Breast epithelium (tissue), 4 donors: ENCODE measurements around the gene SIL1. TPM values are rescaled to one million over a fixed set of nuclear protein-coding genes. Genes with fewer than 3 reads are reported as not detected.

Source experiments
- DNase-seq, 2 donors: peaks; one replicate each; pipeline ENCODE4 v3.0.0-alpha.2; 2019; ENCODE audit warnings: low spot score in 2 of 2
- H3K27ac ChIP-seq, 2 donors: fragments of 200-600 bp; sonication (generic) in 1 of 2; one replicate each; pipeline ENCODE4 v1.5.1; 2016 to 2019; ENCODE audit warnings: mild to moderate bottlenecking in 1 of 2
- H3K27me3 ChIP-seq, 2 donors: fragments of 200-600 bp; sonication (generic) in 1 of 2; one replicate each; pipeline versions ENCODE4 v1.5.1 to v1.6.0; 2017 to 2019; ENCODE audit warnings: control low read depth in 1 of 2, mild to moderate bottlenecking in 1 of 2
- H3K36me3 ChIP-seq: fragments of 200-600 bp; one replicate; pipeline ENCODE4 v1.5.1; 2019
- H3K4me1 ChIP-seq, 2 donors: fragments of 200-600 bp; sonication (generic); one replicate each; pipeline ENCODE4 v1.5.1; 2016 to 2019; ENCODE audit warnings: control low read depth in 1 of 2
- H3K4me3 ChIP-seq, 3 donors: fragments of 200-600 bp; sonication (generic); 1 replicate in 2 of 3; 2 replicates in 1 of 3; pipeline ENCODE4 v1.5.1; 2016 to 2019; ENCODE audit warnings: mild to moderate bottlenecking in 3 of 3, moderate library complexity in 2 of 3
- H3K9me3 ChIP-seq, 2 donors: fragments of 200-600 bp; sonication (generic) in 1 of 2; one replicate each; pipeline ENCODE4 v1.5.1; 2016 to 2019; ENCODE audit warnings: control low read depth in 1 of 2
- POLR2A ChIP-seq: fragments of 450-650 bp; IDR thresholded peaks from one replicate; pipeline ENCODE4 v1.6.1; 2016; ENCODE audit warnings: antibody characterized with exemption, mild to moderate bottlenecking, moderate library complexity
- POLR2AphosphoS5 ChIP-seq, 3 donors: sonication (generic); formaldehyde crosslinking; IDR thresholded peaks; one replicate each; pipeline ENCODE4 v1.6.1; 2017; ENCODE audit warnings: antibody characterized with exemption in 3 of 3
- intact Hi-C: fragments of 100-400 bp; cut with DNase I; formaldehyde crosslinking; loops from one replicate; pipeline ENCODE4 v1.15.1; 2023; ENCODE audit warnings: low total_unique reads
- total RNA-seq, 3 donors: library from RNA; depleted of rRNA; stranded (reverse); fragments of >200 nt; gene quantifications; one replicate each; pipeline ENCODE4 v1.1.0, GENCODE V29; 2016
- TF ChIP-seq, protein P1 (sequence below), 3 donors: fragments of 450-650 bp; IDR thresholded peaks; one replicate each; pipeline ENCODE4 v1.5.1; 2016 to 2017; ENCODE audit warnings: antibody characterized with exemption in 3 of 3, mild to moderate bottlenecking in 3 of 3, moderate library complexity in 3 of 3

SIL1 gene
- total RNA-seq, 3 donors from 2014 or later = 29.9 to 63.9 (median 48.2) TPM

DNA sequence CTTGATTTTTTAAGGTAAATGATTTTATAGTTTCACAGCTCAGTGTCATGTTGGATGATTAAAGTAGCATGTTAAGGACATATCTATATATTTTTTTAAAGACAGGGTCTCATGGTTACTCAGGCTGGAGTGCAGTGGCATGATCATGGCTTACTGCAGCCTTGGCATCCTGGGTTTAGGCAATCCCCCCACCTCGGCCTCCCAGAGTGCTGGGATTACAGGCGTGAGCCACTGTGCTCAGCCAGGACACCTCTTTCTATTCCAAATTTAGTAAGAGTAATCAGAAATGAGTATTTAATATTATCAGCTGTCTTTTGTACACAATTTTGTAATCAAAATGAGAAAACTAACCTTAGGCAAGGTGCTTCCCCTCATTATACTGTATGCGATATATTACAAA lies 284.4 kb downstream of the SIL1 start:
- no peaks in the 10 kb centered on the region for H3K9me3 ChIP-seq
- no peak overlapping the region for H3K4me3 ChIP-seq
- no peaks in the 10 kb centered on the region for H3K36me3 ChIP-seq
- intact Hi-C loops = no loop called here
- H3K27me3 ChIP-seq = no peaks in the 10 kb centered on the region
- no peaks in the 10 kb centered on the region for H3K4me1 ChIP-seq
- no peak for DNase-seq
- no peak overlapping the region for H3K27ac ChIP-seq
- TF ChIP-seq, protein P1, sequence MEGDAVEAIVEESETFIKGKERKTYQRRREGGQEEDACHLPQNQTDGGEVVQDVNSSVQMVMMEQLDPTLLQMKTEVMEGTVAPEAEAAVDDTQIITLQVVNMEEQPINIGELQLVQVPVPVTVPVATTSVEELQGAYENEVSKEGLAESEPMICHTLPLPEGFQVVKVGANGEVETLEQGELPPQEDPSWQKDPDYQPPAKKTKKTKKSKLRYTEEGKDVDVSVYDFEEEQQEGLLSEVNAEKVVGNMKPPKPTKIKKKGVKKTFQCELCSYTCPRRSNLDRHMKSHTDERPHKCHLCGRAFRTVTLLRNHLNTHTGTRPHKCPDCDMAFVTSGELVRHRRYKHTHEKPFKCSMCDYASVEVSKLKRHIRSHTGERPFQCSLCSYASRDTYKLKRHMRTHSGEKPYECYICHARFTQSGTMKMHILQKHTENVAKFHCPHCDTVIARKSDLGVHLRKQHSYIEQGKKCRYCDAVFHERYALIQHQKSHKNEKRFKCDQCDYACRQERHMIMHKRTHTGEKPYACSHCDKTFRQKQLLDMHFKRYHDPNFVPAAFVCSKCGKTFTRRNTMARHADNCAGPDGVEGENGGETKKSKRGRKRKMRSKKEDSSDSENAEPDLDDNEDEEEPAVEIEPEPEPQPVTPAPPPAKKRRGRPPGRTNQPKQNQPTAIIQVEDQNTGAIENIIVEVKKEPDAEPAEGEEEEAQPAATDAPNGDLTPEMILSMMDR (IDR thresholded peaks at IDR 0.05) = no peak
- no peak for TF ChIP-seq POLR2A
- no peak for TF ChIP-seq POLR2AphosphoS5 (IDR thresholded peaks at IDR 0.05)

DNA sequence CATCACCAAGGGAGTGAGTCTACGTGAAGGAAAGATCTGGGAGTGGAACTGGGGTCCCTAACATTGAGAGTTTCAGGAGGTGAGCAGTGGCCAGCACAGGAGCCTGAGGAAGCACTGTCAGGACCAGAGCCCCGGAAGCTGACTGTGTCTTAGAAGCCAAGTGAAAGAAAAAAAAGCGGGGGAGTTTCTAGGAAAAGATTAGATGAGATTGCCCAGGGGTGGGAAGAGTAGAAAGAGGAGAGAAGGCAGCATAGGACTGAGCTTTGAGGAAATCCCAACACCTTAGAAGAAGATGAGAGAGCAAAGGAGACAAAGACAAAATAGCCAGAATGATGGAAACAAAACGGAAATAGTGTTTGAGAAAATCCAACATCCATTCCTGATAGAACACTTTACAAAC lies 286.1 kb downstream of the SIL1 start:
- no peak for DNase-seq
- intact Hi-C loops = no loop called here
- Histone ChIP-seq H3K36me3 (no peaks in the 10 kb centered on the region), H3K27ac (no peak overlapping the region), H3K27me3 (no peaks in the 10 kb centered on the region), H3K9me3 (no peaks in the 10 kb centered on the region), H3K4me1 (no peaks in the 10 kb centered on the region), H3K4me3 (no peak overlapping the region)
- no peak for TF ChIP-seq POLR2AphosphoS5 (IDR thresholded peaks at IDR 0.05)
- TF ChIP-seq, protein P1 (IDR thresholded peaks at IDR 0.05) = no peak
- TF ChIP-seq POLR2A = no peak

DNA sequence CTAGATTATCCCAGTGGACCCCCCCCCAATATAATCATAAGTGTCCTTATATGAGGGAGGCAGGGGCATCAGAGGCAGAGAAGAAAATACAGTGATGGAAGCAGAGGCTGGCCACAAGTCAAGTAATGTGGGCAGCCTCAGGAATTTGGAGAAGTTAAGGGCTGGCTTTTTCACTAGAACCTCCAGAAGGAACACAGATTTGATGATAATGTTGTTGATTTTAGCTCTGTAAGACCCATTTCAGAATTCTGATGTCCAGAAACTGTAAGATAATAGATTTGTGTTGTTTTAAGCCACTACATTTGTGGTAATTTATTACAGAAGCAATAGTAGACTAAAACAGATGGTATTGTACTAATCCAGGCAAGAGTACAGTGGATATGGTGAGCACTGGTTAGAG lies 286.7 kb downstream of the SIL1 start:
- intact Hi-C loops = no loop called here
- H3K27me3 ChIP-seq = no peaks in the 10 kb centered on the region
- TF ChIP-seq, protein P1 (IDR thresholded peaks at IDR 0.05) = no peak
- TF ChIP-seq POLR2A (no peak), POLR2AphosphoS5 (IDR thresholded peaks at IDR 0.05) (no peak)
- H3K4me1 ChIP-seq = no peaks in the 10 kb centered on the region
- no peaks in the 10 kb centered on the region for H3K36me3 ChIP-seq
- no peak overlapping the region for H3K4me3 ChIP-seq
- no peak for DNase-seq
- H3K9me3 ChIP-seq = no peaks in the 10 kb centered on the region
- H3K27ac ChIP-seq = no peak overlapping the region

DNA sequence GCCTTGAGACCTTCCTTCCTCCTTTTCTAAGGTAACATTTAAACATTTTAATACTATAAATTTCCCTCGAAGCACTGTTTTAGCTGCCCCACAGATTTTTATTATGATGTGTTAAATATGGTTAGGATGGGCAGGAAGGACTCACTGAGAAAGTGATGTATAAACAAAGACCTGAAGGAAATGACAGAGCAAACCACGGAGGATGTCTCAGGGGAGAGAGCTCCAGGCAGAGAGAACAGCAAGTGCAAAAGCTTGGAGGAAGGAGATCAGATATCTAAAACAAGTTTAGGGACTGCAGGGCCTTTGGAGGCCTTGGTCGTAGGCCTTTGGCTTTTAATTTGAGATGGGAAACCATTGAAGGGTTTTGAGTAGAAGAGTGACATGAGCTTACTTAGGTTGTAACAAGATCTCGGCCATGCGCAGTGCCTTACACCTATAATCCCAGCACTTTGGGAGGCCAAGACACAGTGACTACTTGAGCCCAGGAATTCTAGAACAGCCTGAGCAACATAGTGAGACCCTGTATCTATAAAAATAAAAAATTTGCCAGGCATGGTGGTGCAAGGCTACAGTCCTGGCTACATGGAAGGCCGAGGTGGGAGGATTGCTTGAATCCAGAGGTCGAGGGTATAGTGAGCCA lies 287.5 kb downstream of the SIL1 start:
- Histone ChIP-seq H3K27ac (no peak overlapping the region), H3K4me3 (no peak overlapping the region), H3K27me3 (no peaks in the 10 kb centered on the region), H3K4me1 (no peaks in the 10 kb centered on the region), H3K36me3 (peaks cover 2% of the 10 kb centered on the region), H3K9me3 (no peaks in the 10 kb centered on the region)
- DNase-seq = no peak
- intact Hi-C loops = no loop called here
- TF ChIP-seq POLR2A (no peak), POLR2AphosphoS5 (IDR thresholded peaks at IDR 0.05) (no peak)
- TF ChIP-seq, protein P1 (IDR thresholded peaks at IDR 0.05) = no peak

DNA sequence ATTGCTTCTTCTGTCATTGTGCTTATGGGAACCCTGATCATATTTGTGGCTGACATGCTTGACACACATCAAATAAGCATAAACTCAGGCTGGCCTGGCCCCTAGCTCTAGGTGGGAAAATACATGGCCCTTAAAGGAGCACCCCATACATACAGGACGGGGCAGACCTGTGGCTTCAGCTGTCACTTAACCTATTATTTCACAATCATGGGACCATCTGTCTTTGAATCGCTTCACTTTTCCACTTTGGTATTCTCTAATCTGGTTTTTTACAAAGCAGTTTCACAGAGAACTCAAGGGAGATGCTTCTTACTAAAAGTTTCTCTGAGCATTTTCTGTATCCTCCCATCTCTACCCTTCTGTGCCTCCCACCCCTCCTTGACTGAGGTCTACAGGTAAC lies 288.4 kb downstream of the SIL1 start:
- no peak for DNase-seq
- TF ChIP-seq, protein P1 (IDR thresholded peaks at IDR 0.05) = no peak
- H3K27me3 ChIP-seq = no peaks in the 10 kb centered on the region
- no peaks in the 10 kb centered on the region for H3K4me1 ChIP-seq
- H3K27ac ChIP-seq = no peak overlapping the region
- H3K36me3 ChIP-seq = peaks cover 7% of the 10 kb centered on the region
- no peak overlapping the region for H3K4me3 ChIP-seq
- no peaks in the 10 kb centered on the region for H3K9me3 ChIP-seq
- intact Hi-C loops = no loop called here
